OCI-LY3 (cell line): ENCODE data around the gene PDE9A.

ENCODE experiments used
- H2AFZ ChIP-seq: fragments of 200-600, 300-600 bp; shearing (Covaris generic); 2 replicates; pipeline ENCODE4 v1.6.0; 2014; ENCODE audit warnings: antibody characterized with exemption, low read depth, low read length
- H3K27ac ChIP-seq: fragments of 200-600, 300-600 bp; sonication (generic); 2 replicates; pipeline ENCODE4 v1.5.1; 2014; ENCODE audit warnings: mild to moderate bottlenecking, low read length, moderate library complexity, mixed read lengths
- H3K27me3 ChIP-seq: fragments of 200-600, 300-600 bp; sonication (generic); 2 replicates; pipeline ENCODE4 v1.6.1; 2014; ENCODE audit warnings: low read depth, low read length, mixed read lengths
- H3K36me3 ChIP-seq: fragments of 200-600, 300-600 bp; sonication (generic); replicated peaks from 2 replicates; pipeline ENCODE3; 2014; ENCODE audit warnings: low read depth, low read length, mixed read lengths
- H3K4me1 ChIP-seq: fragments of 300-600, 200-600 bp; sonication (generic); 2 replicates; pipeline ENCODE4 v1.6.1; 2014; ENCODE audit warnings: low read length, mixed read lengths
- H3K4me2 ChIP-seq: fragments of 200-600, 300-600 bp; sonication (generic); 2 replicates; pipeline ENCODE4 v1.6.1; 2014; ENCODE audit warnings: low read length, mixed read lengths
- H3K4me3 ChIP-seq: fragments of 300-600, 200-600 bp; sonication (generic); 2 replicates; pipeline ENCODE4 v1.5.1; 2014; ENCODE audit warnings: antibody characterized with exemption, mild to moderate bottlenecking, low read length, moderate library complexity
- H3K79me2 ChIP-seq: fragments of 300-600, 200-600 bp; shearing (Covaris generic); 2 replicates; pipeline ENCODE4 v1.6.1; 2014; ENCODE audit warnings: mild to moderate bottlenecking, low read length, mixed read lengths
- H3K9ac ChIP-seq: fragments of 300-600, 200-600 bp; shearing (Covaris generic); 2 replicates; pipeline ENCODE4 v1.6.0; 2014; ENCODE audit warnings: mild to moderate bottlenecking, low read length, moderate library complexity
- H3K9me3 ChIP-seq: fragments of 200-600, 300-600 bp; shearing (Covaris generic); 2 replicates; pipeline ENCODE4 v1.6.1; 2014; ENCODE audit warnings: low read length, mixed read lengths; ENCODE audit not compliant: insufficient read depth
- H4K20me1 ChIP-seq: fragments of 200-600, 300-600 bp; sonication (generic); 2 replicates; pipeline ENCODE4 v1.6.1; 2016; ENCODE audit warnings: low read length, mixed read lengths; ENCODE audit not compliant: insufficient read depth
- CTCF ChIP-seq: fragments of 200-600, 300-600 bp; sonication (generic); IDR thresholded peaks from 2 replicates; pipeline ENCODE4 v1.5.1; 2014; ENCODE audit warnings: antibody characterized with exemption, low read length, low read depth
- EZH2phosphoT487 ChIP-seq: fragments of 200-600 bp; shearing (Covaris generic); IDR thresholded peaks from 2 replicates; pipeline ENCODE4 v1.6.1; 2018; ENCODE audit warnings: antibody characterized with exemption, mixed run types, low read depth

PDE9A gene

GRCh38 chr21:42725416-42725930 is 72.1 kb downstream of the PDE9A start:
- no peak for TF ChIP-seq EZH2phosphoT487
- no peak for TF ChIP-seq CTCF
- H3K9ac ChIP-seq = no peak overlapping the region
- no peak overlapping the region for H2AFZ ChIP-seq
- no peak overlapping the region for H3K27ac ChIP-seq
- no peaks in the 10 kb centered on the region for H3K79me2 ChIP-seq
- H4K20me1 ChIP-seq = no peaks in the 10 kb centered on the region
- no peak overlapping the region for H3K4me3 ChIP-seq
- no peaks in the 10 kb centered on the region for H3K4me1 ChIP-seq
- no peaks in the 10 kb centered on the region for H3K9me3 ChIP-seq
- H3K4me2 ChIP-seq = no peak overlapping the region
- H3K27me3 ChIP-seq = peaks cover 15% of the 10 kb centered on the region
- H3K36me3 ChIP-seq = no peaks in the 10 kb centered on the region

GRCh38 chr21:42731264-42732032 is 78.0 kb downstream of the PDE9A start:
- H3K79me2 ChIP-seq = no peaks in the 10 kb centered on the region
- H3K4me2 ChIP-seq = no peak overlapping the region
- no peaks in the 10 kb centered on the region for H4K20me1 ChIP-seq
- no peaks in the 10 kb centered on the region for H3K4me1 ChIP-seq
- TF ChIP-seq CTCF (no peak), EZH2phosphoT487 (no peak)
- H2AFZ ChIP-seq = no peak overlapping the region
- no peaks in the 10 kb centered on the region for H3K36me3 ChIP-seq
- H3K27ac ChIP-seq = no peak overlapping the region
- no peaks in the 10 kb centered on the region for H3K9me3 ChIP-seq
- H3K4me3 ChIP-seq = no peak overlapping the region
- no peak overlapping the region for H3K9ac ChIP-seq
- H3K27me3 ChIP-seq = peaks cover 7% of the 10 kb centered on the region

- H3K9me3 ChIP-seq = no peaks in the 10 kb centered on the region
- H3K27me3 ChIP-seq = peaks cover 7% of the 10 kb centered on the region
- H3K79me2 ChIP-seq = no peaks in the 10 kb centered on the region
- H2AFZ ChIP-seq = no peak overlapping the region
- no peak overlapping the region for H3K4me3 ChIP-seq
- no peak overlapping the region for H3K4me2 ChIP-seq
- H3K27ac ChIP-seq = no peak overlapping the region
- TF ChIP-seq EZH2phosphoT487 (no peak), CTCF (no peak)
- no peaks in the 10 kb centered on the region for H3K36me3 ChIP-seq
- no peaks in the 10 kb centered on the region for H3K4me1 ChIP-seq
- no peak overlapping the region for H3K9ac ChIP-seq
- no peaks in the 10 kb centered on the region for H4K20me1 ChIP-seq
Measured at GRCh38 chr21:42732033-42732410, 78.6 kb downstream of the PDE9A start.

- H2AFZ ChIP-seq = no peak overlapping the region
Measured at GRCh38 chr21:42733037-42733627, 79.7 kb downstream of the PDE9A start.

More at GRCh38 chr21:42733037-42733627, 79.7 kb downstream of the PDE9A start:
- no peak for TF ChIP-seq EZH2phosphoT487
- TF ChIP-seq CTCF = no peak
- Histone ChIP-seq H3K9me3 (no peaks in the 10 kb centered on the region), H3K36me3 (no peaks in the 10 kb centered on the region), H3K27ac (no peak overlapping the region), H3K4me3 (no peak overlapping the region), H4K20me1 (no peaks in the 10 kb centered on the region), H3K9ac (no peak overlapping the region), H3K27me3 (peaks cover 7% of the 10 kb centered on the region), H3K79me2 (no peaks in the 10 kb centered on the region), H3K4me1 (no peaks in the 10 kb centered on the region), H3K4me2 (no peak overlapping the region)
